ENCODE results near the gene MB. TPM values are rescaled to one million over a fixed set of nuclear protein-coding genes. Genes with fewer than 3 reads are reported as not detected.
A peak's percentile ranks its signal among the peaks of the same experiment; 100 is the strongest.
"Not testable (repeated sequence)": the region's sequence is repeated elsewhere in the genome, so short reads cannot be mapped to it uniquely, and the experiment has no call there.

Gene MB
- 1 to 10 TPM; 2.5 to 5.1 TPM for polyA plus RNA-seq

DNA sequence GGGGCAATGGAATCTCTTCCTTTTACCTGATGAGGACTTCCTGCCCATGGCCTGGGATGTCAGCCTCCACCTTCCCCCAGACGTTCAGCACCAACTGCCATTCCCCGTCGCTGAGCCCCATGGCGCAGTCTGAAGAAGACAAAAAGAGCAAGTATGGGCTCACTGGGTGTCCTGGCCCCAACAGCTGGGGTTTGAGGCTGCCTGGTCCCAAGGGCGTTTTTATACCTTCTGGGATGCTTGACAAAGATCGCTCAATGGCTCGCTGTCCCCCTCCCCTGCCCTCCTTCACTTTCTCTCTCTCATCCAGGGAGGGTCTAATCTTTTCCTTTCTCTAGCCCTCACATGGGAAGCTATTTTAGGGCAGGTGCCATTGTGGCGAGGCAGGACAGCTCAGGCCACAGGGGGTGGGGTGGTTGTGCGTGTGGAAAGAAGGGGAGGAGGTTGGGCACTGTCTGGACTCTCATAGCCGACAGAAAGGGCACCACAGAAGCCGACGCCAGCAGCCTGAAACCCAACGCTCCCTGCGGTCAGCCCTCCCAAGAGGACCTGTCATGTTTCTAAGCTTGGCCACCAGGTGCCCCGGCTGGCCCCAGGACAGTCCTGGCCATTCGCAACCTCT is at the start of gene MB:
MB (minus strand) TSS at position 193 of the 619 bp plus-strand sequence; CDS start at position 121, 72 bp downstream.
- Histone ChIP-seq H3K9me3 (ENCODE audit: control insufficient read depth in 2 of 2, insufficient read depth in 1 of 2, low read depth in 1 of 2, low read length in 1 of 2) (no peaks in the 10 kb centered on the region), H3K27me3 (ENCODE audit: control insufficient read depth in 1 of 2, insufficient read depth in 2 of 2, low read length in 2 of 2) (no peaks in the 10 kb centered on the region), H3K36me3 (ENCODE audit: control insufficient read depth in 2 of 2, insufficient read depth in 2 of 2, low read length in 1 of 2) (no peaks in the 10 kb centered on the region), H3K4me3 (ENCODE audit: low read depth in 1 of 2, low read length in 2 of 2) (no peak within 1 kb of the TSS), H3K4me1 (ENCODE audit: control insufficient read depth in 2 of 2, insufficient read depth in 2 of 2, low read length in 1 of 2) (peaks cover 0 to 7% of the 10 kb centered on the region in 2 donors), H3K27ac (ENCODE audit: low read depth in 2 of 2, low read length in 1 of 2) (no peak within 1 kb of the TSS)
- 82 to 83% methylated on average over 16 of the region's 16 CpGs for WGBS, 2 donors

DNA sequence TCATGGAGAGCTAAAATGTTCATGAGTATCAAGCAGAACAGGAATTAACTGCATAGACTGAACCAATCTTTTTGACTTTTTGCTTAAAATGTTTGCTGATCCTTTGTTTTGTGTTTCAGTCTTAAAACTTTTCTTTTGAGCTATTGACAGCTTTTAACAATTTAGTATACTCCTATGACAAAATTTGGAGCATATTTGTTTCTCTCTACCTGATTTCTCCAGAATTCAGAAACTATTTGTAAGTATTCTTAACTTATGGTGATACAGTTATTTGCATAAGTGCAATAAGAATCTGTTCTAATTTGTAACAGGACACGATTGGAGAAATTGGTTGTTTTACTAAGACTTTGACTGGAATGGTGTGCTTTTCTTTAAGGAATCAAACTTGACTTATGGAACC is 49.6 kb upstream of the MB start:
- H3K27ac ChIP-seq (ENCODE audit: low read depth in 2 of 2, low read length in 1 of 2); H3K27me3 ChIP-seq (ENCODE audit: control insufficient read depth in 1 of 2, insufficient read depth in 2 of 2, low read length in 2 of 2); H3K36me3 ChIP-seq (ENCODE audit: control insufficient read depth in 2 of 2, insufficient read depth in 2 of 2, low read length in 1 of 2); H3K4me1 ChIP-seq (ENCODE audit: control insufficient read depth in 2 of 2, insufficient read depth in 2 of 2, low read length in 1 of 2); H3K9me3 ChIP-seq (ENCODE audit: control insufficient read depth in 2 of 2, insufficient read depth in 1 of 2, low read depth in 1 of 2, low read length in 1 of 2); H3K4me3 ChIP-seq (ENCODE audit: low read depth in 1 of 2, low read length in 2 of 2): not testable (repeated sequence)
- WGBS, 2 donors, result 88 to 93% methylated on average over 1 of the region's 1 CpG

DNA sequence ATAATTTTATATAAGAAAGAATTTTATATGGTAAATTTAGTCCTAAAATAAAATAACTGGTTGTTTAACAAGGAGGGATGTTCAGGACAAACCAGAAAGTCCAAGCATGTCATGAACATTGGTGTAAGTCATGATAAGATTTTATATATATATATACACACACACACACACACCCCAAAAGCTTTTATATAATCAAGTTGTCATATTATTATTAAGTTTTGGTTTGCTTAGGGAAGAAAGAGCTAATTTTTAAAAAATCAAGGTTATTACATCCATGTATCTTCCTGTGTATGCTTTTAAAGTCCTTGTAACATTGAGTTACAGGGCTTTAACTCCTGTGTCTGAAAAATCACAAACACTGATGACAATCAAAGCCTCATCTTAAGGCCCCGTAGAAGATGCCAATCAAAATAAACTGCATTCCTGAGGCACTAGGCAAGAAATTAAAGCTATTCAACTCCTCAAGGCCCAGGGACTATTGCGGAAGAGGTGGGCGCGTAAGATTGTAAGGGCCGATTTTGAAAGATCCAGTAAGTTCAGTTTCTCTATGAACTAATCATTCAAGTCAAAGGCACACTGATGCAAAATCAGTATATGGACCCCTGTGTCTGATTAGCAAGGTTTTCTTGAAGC is 47.9 kb upstream of the MB start:
- Histone ChIP-seq H3K36me3 (ENCODE audit: control insufficient read depth in 2 of 2, insufficient read depth in 2 of 2, low read length in 1 of 2) (no peaks in the 10 kb centered on the region), H3K4me1 (ENCODE audit: control insufficient read depth in 2 of 2, insufficient read depth in 2 of 2, low read length in 1 of 2) (no peaks in the 10 kb centered on the region), H3K27me3 (ENCODE audit: control insufficient read depth in 1 of 2, insufficient read depth in 2 of 2, low read length in 2 of 2) (no peaks in the 10 kb centered on the region), H3K27ac (ENCODE audit: low read depth in 2 of 2, low read length in 1 of 2) (no peak overlapping the region), H3K9me3 (ENCODE audit: control insufficient read depth in 2 of 2, insufficient read depth in 1 of 2, low read depth in 1 of 2, low read length in 1 of 2) (no peaks in the 10 kb centered on the region), H3K4me3 (ENCODE audit: low read depth in 1 of 2, low read length in 2 of 2) (no peak overlapping the region)
- 94 to 95% methylated on average over 5 of the region's 5 CpGs for WGBS, 2 donors

DNA sequence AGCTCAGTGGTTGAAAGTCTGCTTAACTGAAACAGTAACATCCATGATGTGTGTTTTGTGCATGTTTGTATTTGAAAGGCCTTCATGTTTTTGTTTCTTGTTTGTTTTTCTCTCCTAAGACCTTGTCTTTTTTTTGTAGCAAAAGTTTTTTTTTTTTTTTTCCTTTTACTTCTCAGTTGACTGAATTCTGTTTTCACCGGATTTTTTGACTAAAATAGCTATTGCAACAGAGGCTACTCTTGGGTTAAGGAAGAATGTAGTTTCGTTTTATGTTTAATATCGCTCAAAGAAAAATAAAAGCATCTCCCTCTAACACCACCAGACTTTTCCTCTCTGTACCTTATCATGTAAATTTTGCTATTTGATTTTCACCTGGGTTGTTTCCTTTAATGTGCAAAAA is 46.2 kb upstream of the MB start:
- H3K9me3 ChIP-seq (ENCODE audit: control insufficient read depth in 2 of 2, insufficient read depth in 1 of 2, low read depth in 1 of 2, low read length in 1 of 2), result no peaks in the 10 kb centered on the region
- H3K4me1 ChIP-seq (ENCODE audit: control insufficient read depth in 2 of 2, insufficient read depth in 2 of 2, low read length in 1 of 2), result no peaks in the 10 kb centered on the region
- 58 to 60% methylated on average over 3 of the region's 3 CpGs for WGBS, 2 donors
- H3K27ac ChIP-seq (ENCODE audit: low read depth in 2 of 2, low read length in 1 of 2), result no peak overlapping the region
- no peak overlapping the region for H3K4me3 ChIP-seq (ENCODE audit: low read depth in 1 of 2, low read length in 2 of 2)
- peaks cover 7 to 11% of the 10 kb centered on the region in 2 donors for H3K36me3 ChIP-seq (ENCODE audit: control insufficient read depth in 2 of 2, insufficient read depth in 2 of 2, low read length in 1 of 2)
- no peaks in the 10 kb centered on the region for H3K27me3 ChIP-seq (ENCODE audit: control insufficient read depth in 1 of 2, insufficient read depth in 2 of 2, low read length in 2 of 2)

DNA sequence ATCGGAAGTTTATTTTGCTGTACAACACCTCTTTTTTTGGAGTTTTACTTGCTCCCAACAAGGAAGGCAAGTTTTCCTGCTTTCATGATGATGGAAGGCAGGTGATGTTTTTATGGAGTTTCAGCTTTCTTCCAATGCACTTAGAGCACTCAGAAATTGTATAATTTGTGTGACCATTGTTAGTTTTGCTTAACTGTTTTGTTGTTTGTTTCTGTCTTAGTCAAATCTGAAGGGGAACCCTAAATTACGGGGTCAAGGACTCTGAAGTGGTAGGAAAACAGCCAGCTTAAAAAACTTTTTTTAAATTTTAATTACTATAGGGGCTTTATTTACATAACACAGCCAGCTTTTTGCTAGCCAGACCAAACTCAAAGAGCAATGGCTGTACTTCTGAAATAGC is 45.8 kb upstream of the MB start:
- Histone ChIP-seq H3K27ac (ENCODE audit: low read depth in 2 of 2, low read length in 1 of 2) (no peak overlapping the region), H3K27me3 (ENCODE audit: control insufficient read depth in 1 of 2, insufficient read depth in 2 of 2, low read length in 2 of 2) (no peaks in the 10 kb centered on the region), H3K4me3 (ENCODE audit: low read depth in 1 of 2, low read length in 2 of 2) (no peak overlapping the region), H3K4me1 (ENCODE audit: control insufficient read depth in 2 of 2, insufficient read depth in 2 of 2, low read length in 1 of 2) (no peaks in the 10 kb centered on the region), H3K9me3 (ENCODE audit: control insufficient read depth in 2 of 2, insufficient read depth in 1 of 2, low read depth in 1 of 2, low read length in 1 of 2) (no peaks in the 10 kb centered on the region), H3K36me3 (ENCODE audit: control insufficient read depth in 2 of 2, insufficient read depth in 2 of 2, low read length in 1 of 2) (peaks cover 7 to 15% of the 10 kb centered on the region in 2 donors)
- 84 to 89% methylated on average over 2 of the region's 2 CpGs for WGBS, 2 donors

DNA sequence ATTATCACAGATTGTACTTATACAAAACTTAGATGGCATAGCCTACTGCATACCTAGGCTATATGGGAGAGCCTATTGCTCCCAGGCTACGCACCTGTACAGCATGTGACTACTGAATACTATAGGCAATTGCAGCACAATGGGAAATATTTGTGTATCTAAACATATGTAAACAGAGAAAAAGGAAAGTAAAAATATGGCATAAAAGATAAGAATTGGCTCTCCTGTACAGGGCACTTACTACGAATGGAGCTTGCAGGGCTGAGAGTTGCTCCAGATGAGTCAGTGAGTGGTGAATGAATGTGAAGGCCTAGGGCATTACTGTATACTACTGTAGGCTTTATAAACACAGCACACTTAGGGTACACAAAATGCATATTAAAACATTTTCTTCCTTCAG is 44.3 kb upstream of the MB start:
- Histone ChIP-seq H3K9me3 (ENCODE audit: control insufficient read depth in 2 of 2, insufficient read depth in 1 of 2, low read depth in 1 of 2, low read length in 1 of 2) (no peaks in the 10 kb centered on the region), H3K36me3 (ENCODE audit: control insufficient read depth in 2 of 2, insufficient read depth in 2 of 2, low read length in 1 of 2) (peaks cover 11 to 21% of the 10 kb centered on the region in 2 donors), H3K4me1 (ENCODE audit: control insufficient read depth in 2 of 2, insufficient read depth in 2 of 2, low read length in 1 of 2) (no peaks in the 10 kb centered on the region), H3K27me3 (ENCODE audit: control insufficient read depth in 1 of 2, insufficient read depth in 2 of 2, low read length in 2 of 2) (no peaks in the 10 kb centered on the region), H3K4me3 (ENCODE audit: low read depth in 1 of 2, low read length in 2 of 2) (no peak overlapping the region), H3K27ac (ENCODE audit: low read depth in 2 of 2, low read length in 1 of 2) (no peak overlapping the region)
- WGBS, 2 donors, result 64 to 69% methylated on average over 2 of the region's 2 CpGs

DNA sequence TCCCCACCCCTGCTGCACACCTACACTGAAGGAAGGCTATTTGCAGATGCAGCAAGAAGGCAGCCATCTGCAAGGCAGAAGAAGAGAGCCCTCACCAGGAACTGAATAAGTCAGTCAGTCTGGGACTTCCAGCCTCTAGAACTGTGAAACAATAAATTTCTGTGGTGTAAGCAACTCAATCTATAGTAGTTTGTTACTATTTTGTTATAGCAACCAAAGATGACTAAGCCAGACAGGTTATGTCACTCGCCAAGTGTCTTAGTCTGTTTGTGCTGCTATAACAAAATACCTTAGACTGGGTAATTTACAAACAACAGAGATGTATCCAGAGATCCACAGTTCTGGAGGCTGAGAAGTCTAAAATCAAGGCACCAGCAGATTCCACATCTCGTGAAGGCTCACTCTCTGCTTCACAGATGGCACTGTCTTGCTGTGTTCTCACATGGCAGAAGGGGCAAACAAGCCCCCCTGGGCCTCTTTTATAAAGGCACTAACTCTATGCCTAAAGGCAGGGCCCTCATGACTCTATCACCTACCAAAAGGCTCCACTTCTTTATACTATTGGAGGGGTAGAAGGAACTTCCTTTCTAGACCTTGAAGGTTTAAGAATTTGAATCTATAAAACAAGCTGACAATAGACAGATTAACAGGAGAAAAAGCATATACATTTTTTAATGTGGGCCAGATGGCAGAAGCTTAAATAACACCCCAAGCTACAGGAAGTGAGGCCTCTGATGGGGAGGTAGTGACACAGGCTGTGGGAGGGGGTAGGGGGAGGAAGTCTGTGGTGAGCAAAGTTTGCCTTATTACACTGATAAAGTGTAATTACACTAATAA is 43.4 kb upstream of the MB start:
- 72 to 87% methylated on average over 2 of the region's 2 CpGs for WGBS, 2 donors
- Histone ChIP-seq H3K27me3 (ENCODE audit: control insufficient read depth in 1 of 2, insufficient read depth in 2 of 2, low read length in 2 of 2) (no peaks in the 10 kb centered on the region), H3K9me3 (ENCODE audit: control insufficient read depth in 2 of 2, insufficient read depth in 1 of 2, low read depth in 1 of 2, low read length in 1 of 2) (no peaks in the 10 kb centered on the region), H3K36me3 (ENCODE audit: control insufficient read depth in 2 of 2, insufficient read depth in 2 of 2, low read length in 1 of 2) (peaks cover 11 to 23% of the 10 kb centered on the region in 2 donors), H3K27ac (ENCODE audit: low read depth in 2 of 2, low read length in 1 of 2) (peak overlapping the region; percentile 54), H3K4me3 (ENCODE audit: low read depth in 1 of 2, low read length in 2 of 2) (no peak overlapping the region), H3K4me1 (ENCODE audit: control insufficient read depth in 2 of 2, insufficient read depth in 2 of 2, low read length in 1 of 2) (no peaks in the 10 kb centered on the region)

DNA sequence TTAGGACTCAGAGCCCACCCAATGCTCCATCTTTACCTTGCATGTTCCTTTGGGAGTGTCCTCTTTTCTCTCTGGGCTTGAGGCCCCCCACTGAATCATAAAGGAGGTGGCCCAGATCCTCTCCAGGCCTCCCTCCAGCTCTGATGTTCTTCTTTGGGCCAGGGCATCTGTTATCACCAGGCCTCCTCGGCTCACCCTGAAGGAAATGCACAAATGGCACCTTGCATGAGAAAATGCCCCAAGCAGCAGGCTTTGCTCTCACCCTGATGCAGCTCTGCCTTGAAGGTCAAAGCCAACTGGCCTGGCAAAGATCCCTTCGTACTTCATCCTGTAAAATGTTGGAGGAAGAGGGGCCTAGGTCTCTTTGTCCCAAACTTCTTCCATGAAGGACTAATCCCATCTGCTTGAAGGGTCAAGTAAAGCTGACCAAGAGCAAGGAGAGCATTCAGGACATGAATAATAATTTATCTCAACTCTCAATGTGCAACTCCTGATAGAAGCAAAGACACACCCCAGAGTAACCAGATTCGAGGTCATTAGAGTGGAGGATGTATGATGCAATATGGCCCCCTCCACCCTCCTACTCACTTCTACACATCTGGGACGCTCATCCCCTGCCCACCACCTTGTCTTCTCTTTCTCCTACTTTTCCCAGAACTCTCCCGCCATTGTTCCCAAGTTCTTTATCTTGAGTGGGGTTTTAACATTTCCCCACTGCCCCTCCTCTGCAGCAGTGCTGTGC is 40.6 kb upstream of the MB start:
- Histone ChIP-seq H3K36me3 (ENCODE audit: control insufficient read depth in 2 of 2, insufficient read depth in 2 of 2, low read length in 1 of 2) (peaks cover 11 to 23% of the 10 kb centered on the region in 2 donors), H3K4me3 (ENCODE audit: low read depth in 1 of 2, low read length in 2 of 2) (no peak overlapping the region), H3K27me3 (ENCODE audit: control insufficient read depth in 1 of 2, insufficient read depth in 2 of 2, low read length in 2 of 2) (no peaks in the 10 kb centered on the region), H3K4me1 (ENCODE audit: control insufficient read depth in 2 of 2, insufficient read depth in 2 of 2, low read length in 1 of 2) (peaks cover 0 to 2% of the 10 kb centered on the region in 2 donors), H3K27ac (ENCODE audit: low read depth in 2 of 2, low read length in 1 of 2) (no peak overlapping the region), H3K9me3 (ENCODE audit: control insufficient read depth in 2 of 2, insufficient read depth in 1 of 2, low read depth in 1 of 2, low read length in 1 of 2) (no peaks in the 10 kb centered on the region)
- 74 to 76% methylated on average over 5 of the region's 5 CpGs for WGBS, 2 donors

DNA sequence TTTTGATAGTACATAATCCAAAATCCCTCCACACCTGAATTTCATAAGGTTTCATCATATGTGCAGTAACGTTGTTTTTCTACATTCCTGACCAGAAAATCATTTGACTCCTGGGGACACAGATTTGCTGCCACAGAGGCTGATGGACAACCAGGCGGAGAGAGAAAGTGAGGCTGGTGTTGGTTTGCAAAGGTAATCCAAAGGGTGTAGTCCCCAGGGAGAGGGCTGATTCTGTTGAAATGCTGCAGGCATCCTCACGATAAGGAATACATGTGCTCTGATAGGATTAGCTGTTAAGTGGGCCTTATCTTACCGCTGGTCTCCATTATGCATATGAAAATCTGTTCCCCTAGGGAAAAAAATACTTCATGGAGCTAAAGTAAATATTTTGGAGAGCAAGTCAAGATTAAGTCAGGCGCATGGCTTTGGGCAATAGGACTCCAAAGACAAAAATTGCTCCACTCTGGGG is 39.2 kb upstream of the MB start:
- Histone ChIP-seq H3K4me1 (ENCODE audit: control insufficient read depth in 2 of 2, insufficient read depth in 2 of 2, low read length in 1 of 2) (peaks cover 0 to 2% of the 10 kb centered on the region in 2 donors), H3K27ac (ENCODE audit: low read depth in 2 of 2, low read length in 1 of 2) (no peak overlapping the region), H3K9me3 (ENCODE audit: control insufficient read depth in 2 of 2, insufficient read depth in 1 of 2, low read depth in 1 of 2, low read length in 1 of 2) (no peaks in the 10 kb centered on the region), H3K4me3 (ENCODE audit: low read depth in 1 of 2, low read length in 2 of 2) (no peak overlapping the region), H3K27me3 (ENCODE audit: control insufficient read depth in 1 of 2, insufficient read depth in 2 of 2, low read length in 2 of 2) (no peaks in the 10 kb centered on the region), H3K36me3 (ENCODE audit: control insufficient read depth in 2 of 2, insufficient read depth in 2 of 2, low read length in 1 of 2) (peaks cover 11 to 23% of the 10 kb centered on the region in 2 donors)
- WGBS, 2 donors, result 87% methylated on average over 5 of the region's 5 CpGs
